ENCODE measurements around the gene ADAM10. TPM values are rescaled to one million over a fixed set of nuclear protein-coding genes. Genes with fewer than 3 reads are reported as not detected.

Gene ADAM10
- total and polyA plus RNA-seq, 4 donors = 11.6 to 115 (median 57.5) TPM

- no peak overlapping the region for H3K4me3 ChIP-seq (ENCODE audit: low read length in 2 of 2)
- peaks cover 2 to 3% of the 10 kb centered on the region in 2 donors for H3K4me1 ChIP-seq (ENCODE audit: control insufficient read depth in 1 of 2, insufficient read depth in 2 of 2, low read length in 2 of 2)
- no peaks in the 10 kb centered on the region for H3K36me3 ChIP-seq (ENCODE audit: control insufficient read depth in 1 of 2, insufficient read depth in 2 of 2, low read length in 1 of 2)
- intact Hi-C loops (cut with DNase I) = no loop called here
- DNase-seq (no peak), ATAC-seq (ENCODE audit: low FRiP score) (no peak)
- H3K9me3 ChIP-seq (ENCODE audit: control insufficient read depth, low read length) = no peaks in the 10 kb centered on the region
- no peaks in the 10 kb centered on the region for H3K27me3 ChIP-seq (ENCODE audit: control insufficient read depth in 1 of 2, insufficient read depth in 2 of 2, low read length in 1 of 2)
- 85 to 87% methylated on average over 2 of the region's 2 CpGs for WGBS, 2 donors
- H3K27ac ChIP-seq (ENCODE audit: low read depth in 1 of 2, low read length in 2 of 2) = no peak overlapping the region
These were observed 13.4 kb downstream of the ADAM10 start for GRCh38 chr15:58736018-58736643.

DNA sequence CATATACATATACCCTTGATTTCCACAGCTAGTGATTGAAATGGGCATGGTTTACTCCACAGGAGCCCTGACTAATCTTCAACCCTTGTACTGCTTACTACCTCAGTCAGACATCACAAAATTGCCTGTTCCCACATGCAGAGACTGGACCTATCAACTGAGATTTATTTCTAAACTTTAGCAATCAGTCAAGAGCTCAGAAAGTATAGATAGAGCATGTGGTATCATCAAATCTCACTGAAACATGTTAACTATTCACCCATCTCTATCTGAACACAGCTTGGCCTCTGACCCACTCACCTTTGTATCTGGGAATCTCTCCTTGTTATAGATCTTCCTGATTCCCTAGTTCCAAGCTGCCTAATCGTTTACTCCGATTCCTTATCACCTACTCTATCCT, 14.6 kb downstream of the ADAM10 start:
- Histone ChIP-seq H3K9me3 (ENCODE audit: control insufficient read depth, low read length) (no peaks in the 10 kb centered on the region), H3K4me3 (ENCODE audit: low read length in 2 of 2) (no peak overlapping the region), H3K4me1 (ENCODE audit: control insufficient read depth in 1 of 2, insufficient read depth in 2 of 2, low read length in 2 of 2) (peaks cover 2 to 3% of the 10 kb centered on the region in 2 donors), H3K36me3 (ENCODE audit: control insufficient read depth in 1 of 2, insufficient read depth in 2 of 2, low read length in 1 of 2) (no peaks in the 10 kb centered on the region), H3K27ac (ENCODE audit: low read depth in 1 of 2, low read length in 2 of 2) (no peak overlapping the region), H3K27me3 (ENCODE audit: control insufficient read depth in 1 of 2, insufficient read depth in 2 of 2, low read length in 1 of 2) (no peaks in the 10 kb centered on the region)
- ATAC-seq (ENCODE audit: low FRiP score) (no peak), DNase-seq (no peak)
- WGBS, 2 donors = 77 to 83% methylated on average over 2 of the region's 2 CpGs
- intact Hi-C loops (cut with DNase I) = no loop called here

- Histone ChIP-seq H3K36me3 (ENCODE audit: control insufficient read depth in 1 of 2, insufficient read depth in 2 of 2, low read length in 1 of 2) (no peaks in the 10 kb centered on the region), H3K27me3 (ENCODE audit: control insufficient read depth in 1 of 2, insufficient read depth in 2 of 2, low read length in 1 of 2) (no peaks in the 10 kb centered on the region), H3K4me3 (ENCODE audit: low read length in 2 of 2) (no peak overlapping the region), H3K27ac (ENCODE audit: low read depth in 1 of 2, low read length in 2 of 2) (no peak overlapping the region), H3K4me1 (ENCODE audit: control insufficient read depth in 1 of 2, insufficient read depth in 2 of 2, low read length in 2 of 2) (peaks cover 0 to 3% of the 10 kb centered on the region in 2 donors), H3K9me3 (ENCODE audit: control insufficient read depth, low read length) (no peaks in the 10 kb centered on the region)
- ATAC-seq (ENCODE audit: low FRiP score) (no peak), DNase-seq (no peak)
- intact Hi-C loops (cut with DNase I) = no loop called here
- 97% methylated on average over 4 of the region's 4 CpGs for WGBS, 2 donors
These were observed 16.7 kb downstream of the ADAM10 start for GRCh38 chr15:58732625-58733363.

GRCh38 chr15:58731756-58732535, 17.6 kb downstream of the ADAM10 start:
- Histone ChIP-seq H3K27me3 (ENCODE audit: control insufficient read depth in 1 of 2, insufficient read depth in 2 of 2, low read length in 1 of 2) (no peaks in the 10 kb centered on the region), H3K36me3 (ENCODE audit: control insufficient read depth in 1 of 2, insufficient read depth in 2 of 2, low read length in 1 of 2) (no peaks in the 10 kb centered on the region), H3K4me3 (ENCODE audit: low read length in 2 of 2) (no peak overlapping the region), H3K4me1 (ENCODE audit: control insufficient read depth in 1 of 2, insufficient read depth in 2 of 2, low read length in 2 of 2) (peaks cover 0 to 3% of the 10 kb centered on the region in 2 donors), H3K27ac (ENCODE audit: low read depth in 1 of 2, low read length in 2 of 2) (peak overlapping the region in 1 of 2 donors; percentile 64), H3K9me3 (ENCODE audit: control insufficient read depth, low read length) (no peaks in the 10 kb centered on the region)
- intact Hi-C loops (cut with DNase I) = no loop called here
- WGBS, 2 donors = 63 to 64% methylated on average over 5 of the region's 5 CpGs
- ATAC-seq (ENCODE audit: low FRiP score) (no peak), DNase-seq (no peak)

DNA sequence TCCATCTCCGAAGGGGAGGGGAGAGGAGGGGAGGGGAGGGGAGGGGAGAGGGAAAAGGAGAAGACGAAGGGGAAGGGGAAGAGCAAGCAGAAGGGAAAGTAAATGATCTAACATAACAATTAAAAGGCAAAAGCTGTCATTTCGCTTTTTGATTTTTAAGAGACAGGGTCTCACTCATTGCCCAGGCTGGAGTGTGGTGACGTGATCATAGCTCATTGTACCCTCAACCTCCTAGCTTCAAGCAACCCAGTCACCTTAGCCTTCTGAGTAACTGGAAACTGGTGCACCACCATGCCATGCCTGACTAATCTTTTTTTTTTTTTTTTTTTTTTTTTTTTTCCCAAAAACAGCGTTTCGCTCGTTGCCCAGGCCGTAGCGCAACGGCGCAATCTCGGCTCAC, 22.6 kb downstream of the ADAM10 start:
- intact Hi-C loops (cut with DNase I) = no loop called here
- no peak for DNase-seq
- H3K27ac ChIP-seq (ENCODE audit: low read depth in 1 of 2, low read length in 2 of 2) = no peak overlapping the region
- H3K4me3 ChIP-seq (ENCODE audit: low read length in 2 of 2) = no peak overlapping the region
- no peaks in the 10 kb centered on the region for H3K36me3 ChIP-seq (ENCODE audit: control insufficient read depth in 1 of 2, insufficient read depth in 2 of 2, low read length in 1 of 2)
- WGBS, 2 donors = 94 to 95% methylated on average over 12 of the region's 12 CpGs
- H3K4me1 ChIP-seq (ENCODE audit: control insufficient read depth in 1 of 2, insufficient read depth in 2 of 2, low read length in 2 of 2) = no peaks in the 10 kb centered on the region
- ATAC-seq (ENCODE audit: low FRiP score) = no peak
- H3K27me3 ChIP-seq (ENCODE audit: control insufficient read depth in 1 of 2, insufficient read depth in 2 of 2, low read length in 1 of 2) = no peaks in the 10 kb centered on the region
- no peaks in the 10 kb centered on the region for H3K9me3 ChIP-seq (ENCODE audit: control insufficient read depth, low read length)

- intact Hi-C loops (cut with DNase I) = no loop called here
- H3K4me1 ChIP-seq (ENCODE audit: control insufficient read depth in 1 of 2, insufficient read depth in 2 of 2, low read length in 2 of 2) = no peaks in the 10 kb centered on the region
- H3K36me3 ChIP-seq (ENCODE audit: control insufficient read depth in 1 of 2, insufficient read depth in 2 of 2, low read length in 1 of 2) = no peaks in the 10 kb centered on the region
- WGBS, 2 donors = 15 to 29% methylated on average over 1 of the region's 1 CpG
- H3K9me3 ChIP-seq (ENCODE audit: control insufficient read depth, low read length) = no peaks in the 10 kb centered on the region
- ATAC-seq (ENCODE audit: low FRiP score) (peak; percentile 54), DNase-seq (no peak)
- H3K4me3 ChIP-seq (ENCODE audit: low read length in 2 of 2) = no peak overlapping the region
- no peak overlapping the region for H3K27ac ChIP-seq (ENCODE audit: low read depth in 1 of 2, low read length in 2 of 2)
- no peaks in the 10 kb centered on the region for H3K27me3 ChIP-seq (ENCODE audit: control insufficient read depth in 1 of 2, insufficient read depth in 2 of 2, low read length in 1 of 2)
These were observed 25.0 kb downstream of the ADAM10 start for GRCh38 chr15:58724466-58724865.

GRCh38 chr15:58717357-58717756, 32.1 kb downstream of the ADAM10 start:
- Histone ChIP-seq H3K27me3 (ENCODE audit: control insufficient read depth in 1 of 2, insufficient read depth in 2 of 2, low read length in 1 of 2) (no peaks in the 10 kb centered on the region), H3K9me3 (ENCODE audit: control insufficient read depth, low read length) (no peaks in the 10 kb centered on the region), H3K36me3 (ENCODE audit: control insufficient read depth in 1 of 2, insufficient read depth in 2 of 2, low read length in 1 of 2) (no peaks in the 10 kb centered on the region), H3K27ac (ENCODE audit: low read depth in 1 of 2, low read length in 2 of 2) (no peak overlapping the region), H3K4me1 (ENCODE audit: control insufficient read depth in 1 of 2, insufficient read depth in 2 of 2, low read length in 2 of 2) (no peaks in the 10 kb centered on the region), H3K4me3 (ENCODE audit: low read length in 2 of 2) (no peak overlapping the region)
- ATAC-seq (ENCODE audit: low FRiP score) (no peak), DNase-seq (no peak)
- 94 to 99% methylated on average over 2 of the region's 2 CpGs for WGBS, 2 donors
- intact Hi-C loops (cut with DNase I) = no loop called here

DNA sequence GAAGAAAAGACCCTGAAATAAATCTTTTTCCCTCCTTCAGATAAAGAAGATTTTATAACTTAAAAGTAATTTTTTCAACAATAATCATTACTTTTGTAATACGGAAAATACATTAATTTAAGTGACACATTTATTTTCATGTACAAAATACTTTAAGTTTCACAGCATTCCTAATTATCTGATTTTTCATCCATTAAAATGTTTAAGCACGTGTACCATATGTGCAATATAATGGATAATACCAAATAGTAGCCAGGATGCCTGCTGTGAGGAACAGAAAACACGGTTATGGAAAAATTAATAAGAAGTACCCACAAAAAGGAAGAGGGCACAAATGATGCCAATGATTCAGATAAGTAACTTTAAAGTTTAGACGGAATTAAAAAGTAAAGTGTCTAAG, 33.5 kb downstream of the ADAM10 start:
- Histone ChIP-seq H3K4me1 (ENCODE audit: control insufficient read depth in 1 of 2, insufficient read depth in 2 of 2, low read length in 2 of 2) (no peaks in the 10 kb centered on the region), H3K4me3 (ENCODE audit: low read length in 2 of 2) (no peak overlapping the region), H3K27me3 (ENCODE audit: control insufficient read depth in 1 of 2, insufficient read depth in 2 of 2, low read length in 1 of 2) (no peaks in the 10 kb centered on the region), H3K36me3 (ENCODE audit: control insufficient read depth in 1 of 2, insufficient read depth in 2 of 2, low read length in 1 of 2) (no peaks in the 10 kb centered on the region), H3K27ac (ENCODE audit: low read depth in 1 of 2, low read length in 2 of 2) (no peak overlapping the region), H3K9me3 (ENCODE audit: control insufficient read depth, low read length) (no peaks in the 10 kb centered on the region)
- 91% methylated on average over 4 of the region's 4 CpGs for WGBS, 2 donors
- intact Hi-C loops (cut with DNase I) = no loop called here
- ATAC-seq (ENCODE audit: low FRiP score) = no peak
- no peak for DNase-seq

Data from aorta (tissue), 5 donors.